Neural cell (in vitro differentiated cells): ENCODE data around the gene SLC6A6.

Source experiments
- EZH2 ChIP-seq: fragments of 200-600, 300-800 bp; shearing (Covaris generic), sonication (generic); IDR thresholded peaks from 2 replicates; pipeline ENCODE4 v1.6.1; 2014; ENCODE audit warnings: antibody characterized with exemption, low read length, borderline replicate concordance, mild to moderate bottlenecking; ENCODE audit not compliant: insufficient read depth, poor library complexity, severe bottlenecking
- POLR2AphosphoS5 ChIP-seq: IDR thresholded peaks from 2 replicates; pipeline ENCODE4 v1.6.1; 2012
- TAF1 ChIP-seq: IDR thresholded peaks from 2 replicates; pipeline ENCODE4 v1.6.1; 2012; ENCODE audit warnings: low read depth
- TF ChIP-seq, protein P1 (sequence below): fragments of 450-650 bp; IDR thresholded peaks from 2 replicates; pipeline ENCODE4 v1.5.1; 2014; ENCODE audit warnings: antibody characterized with exemption, mild to moderate bottlenecking, moderate library complexity; ENCODE audit not compliant: poor library complexity, severe bottlenecking

DNA sequence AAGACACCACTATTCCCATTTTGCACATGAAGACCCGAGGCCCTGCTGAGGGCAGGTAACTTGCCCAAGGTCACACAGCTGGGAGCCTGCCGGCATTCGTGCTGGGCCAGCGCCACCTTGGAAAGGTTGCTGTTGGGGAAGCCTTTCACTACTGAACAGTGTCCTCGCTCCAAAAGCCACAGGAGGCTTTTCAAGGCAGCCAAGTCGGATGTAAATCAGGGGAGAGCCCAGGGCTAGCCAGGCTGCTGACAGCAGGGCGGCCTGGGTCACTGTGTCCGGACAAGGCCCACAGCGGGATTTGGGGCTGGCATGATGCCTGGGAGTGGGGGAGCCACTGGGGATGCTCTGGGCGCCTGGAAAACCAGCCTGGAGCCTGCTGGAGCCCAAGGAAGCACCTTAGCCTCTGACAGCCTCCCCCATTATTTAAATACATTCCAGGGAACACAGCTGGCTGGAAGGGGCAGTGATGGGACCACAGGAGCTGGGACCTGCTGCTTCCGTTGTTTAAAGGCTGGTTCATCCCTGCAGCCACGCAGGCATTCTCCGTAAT lies 10.5 kb downstream of the SLC6A6 start:
- TF ChIP-seq, protein P1, sequence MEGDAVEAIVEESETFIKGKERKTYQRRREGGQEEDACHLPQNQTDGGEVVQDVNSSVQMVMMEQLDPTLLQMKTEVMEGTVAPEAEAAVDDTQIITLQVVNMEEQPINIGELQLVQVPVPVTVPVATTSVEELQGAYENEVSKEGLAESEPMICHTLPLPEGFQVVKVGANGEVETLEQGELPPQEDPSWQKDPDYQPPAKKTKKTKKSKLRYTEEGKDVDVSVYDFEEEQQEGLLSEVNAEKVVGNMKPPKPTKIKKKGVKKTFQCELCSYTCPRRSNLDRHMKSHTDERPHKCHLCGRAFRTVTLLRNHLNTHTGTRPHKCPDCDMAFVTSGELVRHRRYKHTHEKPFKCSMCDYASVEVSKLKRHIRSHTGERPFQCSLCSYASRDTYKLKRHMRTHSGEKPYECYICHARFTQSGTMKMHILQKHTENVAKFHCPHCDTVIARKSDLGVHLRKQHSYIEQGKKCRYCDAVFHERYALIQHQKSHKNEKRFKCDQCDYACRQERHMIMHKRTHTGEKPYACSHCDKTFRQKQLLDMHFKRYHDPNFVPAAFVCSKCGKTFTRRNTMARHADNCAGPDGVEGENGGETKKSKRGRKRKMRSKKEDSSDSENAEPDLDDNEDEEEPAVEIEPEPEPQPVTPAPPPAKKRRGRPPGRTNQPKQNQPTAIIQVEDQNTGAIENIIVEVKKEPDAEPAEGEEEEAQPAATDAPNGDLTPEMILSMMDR: no peak
- TF ChIP-seq EZH2: no peak
- TF ChIP-seq TAF1: no peak
- TF ChIP-seq POLR2AphosphoS5: no peak
